Measurements from ENCODE around the gene SH3BP4.
"Not testable (repeated sequence)": the region's sequence is repeated elsewhere in the genome, so short reads cannot be mapped to it uniquely, and the experiment has no call there.

SH3BP4 gene

DNA sequence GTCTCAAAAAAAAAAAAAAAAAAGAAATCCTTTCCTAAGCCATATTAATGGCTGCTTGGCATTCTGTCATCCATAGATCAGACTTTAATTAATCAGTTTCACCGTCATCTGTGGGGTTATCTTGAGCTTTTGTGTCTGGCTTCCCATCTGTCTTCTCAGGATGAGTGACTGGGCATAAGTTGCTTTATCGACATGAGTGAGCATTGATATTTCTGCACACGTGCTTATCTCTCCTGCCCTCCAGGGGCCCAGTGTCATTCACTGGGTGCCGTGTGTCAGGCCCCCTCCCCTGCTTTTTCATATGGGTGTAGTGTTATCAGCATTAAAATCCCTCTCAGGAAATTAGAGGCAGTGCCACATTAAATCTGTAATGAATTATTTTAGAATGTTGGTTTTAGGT is 65.6 kb downstream of the SH3BP4 start:
- no peak for DNase-seq (ENCODE audit: low read depth)

DNA sequence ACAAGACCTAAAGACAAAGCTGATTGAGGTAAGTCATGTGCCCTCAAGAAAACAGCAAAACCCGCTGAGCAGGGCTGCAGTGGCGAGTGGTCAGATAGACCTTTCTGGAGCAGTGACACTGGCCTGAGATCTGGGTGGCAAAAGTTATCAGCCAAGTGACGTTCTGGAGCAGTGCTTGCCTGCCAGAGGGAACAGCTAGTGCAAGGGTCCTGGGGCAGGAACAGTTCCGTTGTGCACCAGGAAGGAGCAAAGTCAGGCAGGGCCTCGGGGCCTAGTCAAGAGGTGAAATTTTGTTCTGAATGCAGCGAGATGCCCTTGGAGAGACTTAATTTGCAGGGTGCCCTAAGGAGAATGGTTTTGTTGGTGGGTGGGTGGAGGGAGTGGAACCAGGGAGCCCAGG is 67.0 kb downstream of the SH3BP4 start:
- no peak for DNase-seq (ENCODE audit: low read depth)

DNA sequence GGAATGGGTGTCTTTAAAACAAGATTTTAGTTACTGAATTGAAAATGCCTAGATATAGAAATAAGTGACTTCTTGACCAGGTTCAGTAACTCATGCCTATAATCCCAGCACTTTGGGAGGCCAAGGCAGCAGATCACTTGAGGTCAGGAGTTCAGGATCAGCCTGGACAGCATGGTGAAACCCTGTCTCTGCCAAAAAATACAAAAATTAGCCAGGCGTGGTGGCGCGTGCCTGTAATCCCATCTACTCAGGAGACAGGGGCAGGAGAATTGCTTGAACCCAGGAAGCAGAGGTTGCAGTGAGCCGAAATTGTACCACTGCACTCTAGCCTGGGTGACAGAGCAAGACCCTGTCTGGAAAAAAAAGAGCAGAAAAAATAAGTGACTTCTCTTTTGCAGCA is 68.3 kb downstream of the SH3BP4 start:
- not testable (repeated sequence) for DNase-seq (ENCODE audit: low read depth)

DNA sequence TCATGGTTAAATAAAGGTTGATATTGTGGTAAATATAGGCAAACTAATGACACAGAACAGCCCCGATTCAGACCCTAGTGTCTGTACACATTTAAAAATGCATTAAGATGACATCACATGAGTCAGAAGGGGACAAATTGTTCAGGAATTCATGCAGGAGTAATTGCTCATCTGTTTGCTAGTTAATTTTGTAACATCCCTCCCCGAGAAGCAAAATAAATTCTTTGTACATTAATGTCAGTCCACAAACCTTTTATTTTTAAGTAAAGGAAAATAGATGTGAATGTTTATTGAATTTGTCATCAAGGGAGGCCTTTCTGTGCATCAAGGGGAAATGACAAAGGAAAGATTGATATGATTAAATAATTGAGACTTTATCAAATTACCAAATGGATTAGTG is 69.9 kb downstream of the SH3BP4 start:
- no peak for DNase-seq (ENCODE audit: low read depth)

- DNase-seq (ENCODE audit: low read depth): no peak
Measured at GRCh38 chr2:235024191-235024860, 72.5 kb downstream of the SH3BP4 start.

- no peak for DNase-seq (ENCODE audit: low read depth)
Measured at GRCh38 chr2:235024931-235025773, 73.3 kb downstream of the SH3BP4 start.

- DNase-seq (ENCODE audit: low read depth): no peak
Measured at GRCh38 chr2:235025800-235026536, 74.2 kb downstream of the SH3BP4 start.

- no peak for DNase-seq (ENCODE audit: low read depth)
Measured at GRCh38 chr2:235026649-235027557, 75.1 kb downstream of the SH3BP4 start.

GRCh38 chr2:235027558-235028214 is 75.9 kb downstream of the SH3BP4 start:
- DNase-seq (ENCODE audit: low read depth): no peak

- no peak for DNase-seq (ENCODE audit: low read depth)
Measured at GRCh38 chr2:235028646-235029045, 76.8 kb downstream of the SH3BP4 start.

GRCh38 chr2:235029054-235029453 is 77.2 kb downstream of the SH3BP4 start:
- DNase-seq (ENCODE audit: low read depth): no peak

DNA sequence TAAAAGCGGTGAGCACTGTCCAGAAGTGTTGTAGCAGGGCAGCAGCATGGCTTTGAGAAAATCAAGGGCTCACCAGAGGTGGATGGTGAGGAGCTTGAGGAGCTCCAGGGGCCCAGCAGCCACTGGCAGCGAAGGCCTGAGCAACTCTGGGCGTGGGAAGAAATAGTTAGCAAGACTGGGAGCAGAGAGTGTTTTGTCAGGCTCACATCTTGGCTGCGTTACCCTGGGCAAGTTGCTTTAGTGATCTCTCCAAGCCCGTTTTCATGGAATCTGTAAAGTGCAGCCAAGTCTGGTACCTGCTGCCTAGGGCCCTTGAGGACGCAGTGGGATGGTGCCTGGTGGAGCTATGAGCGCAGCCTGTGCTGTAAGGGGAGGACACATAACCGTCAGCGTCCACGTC is 78.3 kb downstream of the SH3BP4 start:
- no peak for DNase-seq (ENCODE audit: low read depth)

DNA sequence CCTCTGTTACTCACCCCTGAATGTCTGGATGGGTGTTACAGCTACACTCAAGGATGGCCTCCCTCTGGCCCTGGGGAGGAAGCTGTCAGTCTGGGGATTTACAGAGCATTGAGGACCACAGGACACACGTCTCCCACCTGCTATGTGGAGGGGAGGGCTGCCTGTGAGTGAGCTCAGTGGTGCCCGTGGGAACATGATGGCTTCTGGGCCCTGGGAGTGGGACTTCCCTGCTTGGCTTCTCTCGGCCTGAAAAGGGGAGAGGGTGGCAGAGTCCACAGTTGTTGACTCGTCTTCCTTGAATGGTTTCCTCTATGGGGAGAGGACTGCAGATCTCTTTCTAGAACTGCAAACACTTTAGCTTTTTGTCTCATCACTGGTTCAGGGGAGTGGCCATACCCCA is 79.1 kb downstream of the SH3BP4 start:
- DNase-seq (ENCODE audit: low read depth): no peak

GRCh38 chr2:235031686-235032373 is 80.0 kb downstream of the SH3BP4 start:
- no peak for DNase-seq (ENCODE audit: low read depth)

DNA sequence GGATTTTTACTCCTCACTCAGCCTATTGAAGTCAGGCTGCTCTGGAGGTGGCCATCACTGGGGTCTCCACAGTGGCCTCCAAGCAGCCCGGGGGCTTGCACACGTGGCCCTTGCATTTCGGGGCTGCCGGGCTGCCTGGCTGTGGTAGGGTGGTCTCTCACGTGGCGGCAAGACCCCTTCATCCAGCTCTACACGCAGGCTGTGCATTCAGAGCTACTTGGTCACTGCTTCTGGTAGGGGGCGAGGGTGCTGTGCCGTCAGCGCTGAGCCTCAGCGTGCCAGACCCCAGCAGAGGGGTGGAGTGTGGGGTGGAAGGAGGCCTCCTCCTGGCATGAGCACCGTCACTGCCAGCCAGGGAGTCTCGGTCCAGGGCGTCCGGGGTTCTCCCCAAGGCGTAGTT is 80.6 kb downstream of the SH3BP4 start:
- no peak for DNase-seq (ENCODE audit: low read depth)

DNA sequence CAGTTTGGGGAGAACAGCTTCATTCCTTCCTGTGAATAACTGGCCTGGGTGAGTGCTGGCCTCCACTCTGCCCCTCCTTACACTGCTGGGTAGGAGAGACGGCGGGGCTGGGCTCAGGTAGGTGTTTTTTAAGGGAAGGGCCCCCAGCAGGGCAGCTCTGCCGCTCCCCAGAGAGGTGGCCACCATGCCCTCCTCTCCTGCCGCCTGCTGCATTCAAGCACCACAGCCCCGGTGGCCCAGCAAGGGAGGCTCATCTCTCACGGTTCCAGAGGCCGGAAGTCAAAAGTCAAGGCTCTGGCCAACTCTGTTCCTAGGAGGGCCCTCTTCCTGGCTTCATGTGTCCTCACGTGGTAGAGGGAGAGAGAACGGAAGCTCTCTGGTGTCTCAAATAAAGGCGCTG is 81.1 kb downstream of the SH3BP4 start:
- DNase-seq (ENCODE audit: low read depth): no peak

- DNase-seq (ENCODE audit: low read depth): no peak
Measured at GRCh38 chr2:235034265-235035118, 82.7 kb downstream of the SH3BP4 start.

DNA sequence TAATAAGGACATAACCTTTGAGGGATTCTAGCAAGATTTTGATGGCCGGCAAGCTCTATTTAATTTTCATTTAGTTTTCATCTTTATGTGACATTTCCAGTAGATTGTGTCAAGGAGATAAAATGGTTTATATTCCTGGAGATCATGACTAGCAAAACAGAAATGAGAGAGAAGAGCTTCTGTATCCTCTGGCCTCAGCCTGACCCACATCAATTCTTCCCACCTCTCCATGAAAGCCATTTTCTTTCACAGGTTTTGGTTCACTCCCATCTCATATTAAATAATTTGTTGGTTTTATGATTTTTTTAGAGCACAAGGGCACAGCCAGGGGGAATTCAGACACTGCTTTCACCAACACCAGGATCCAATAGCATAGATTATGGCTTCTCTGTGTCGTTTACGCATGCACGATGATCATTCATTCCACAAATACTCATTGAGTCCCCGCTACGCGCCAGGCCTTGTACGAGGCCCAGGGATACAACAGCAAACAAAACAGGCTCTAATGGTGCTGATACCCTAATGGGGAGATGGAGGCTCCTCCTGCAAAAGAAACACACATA is 85.9 kb downstream of the SH3BP4 start:
- no peak for DNase-seq (ENCODE audit: low read depth)

DNA sequence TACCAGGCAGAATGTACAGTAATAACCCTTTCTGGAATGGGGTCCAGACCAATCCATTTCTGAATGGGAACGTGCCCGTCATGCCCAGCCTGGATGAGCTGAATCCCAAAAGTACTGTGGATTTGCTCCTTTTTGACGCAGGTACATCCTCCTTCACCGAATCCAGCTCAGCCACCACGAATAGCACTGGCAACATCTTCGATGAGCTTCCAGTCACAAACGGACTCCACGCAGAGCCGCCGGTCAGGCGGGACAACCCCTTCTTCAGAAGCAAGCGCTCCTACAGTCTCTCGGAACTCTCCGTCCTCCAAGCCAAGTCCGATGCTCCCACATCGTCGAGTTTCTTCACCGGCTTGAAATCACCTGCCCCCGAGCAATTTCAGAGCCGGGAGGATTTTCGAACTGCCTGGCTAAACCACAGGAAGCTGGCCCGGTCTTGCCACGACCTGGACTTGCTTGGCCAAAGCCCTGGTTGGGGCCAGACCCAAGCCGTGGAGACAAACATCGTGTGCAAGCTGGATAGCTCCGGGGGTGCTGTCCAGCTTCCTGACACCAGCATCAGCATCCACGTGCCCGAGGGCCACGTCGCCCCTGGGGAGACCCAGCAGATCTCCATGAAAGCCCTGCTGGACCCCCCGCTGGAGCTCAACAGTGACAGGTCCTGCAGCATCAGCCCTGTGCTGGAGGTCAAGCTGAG is 89.6 kb downstream of the SH3BP4 start:
- DNase-seq (ENCODE audit: low read depth): no peak
